ENCODE results near the gene CYFIP2. TPM values are rescaled to one million over a fixed set of nuclear protein-coding genes. Genes with fewer than 3 reads are reported as not detected.
"Not testable (repeated sequence)": the region's sequence is repeated elsewhere in the genome, so short reads cannot be mapped to it uniquely, and the experiment has no call there.

CYFIP2 gene
- total RNA-seq, 1 donor from 2014 or later = 96.8 TPM

DNA sequence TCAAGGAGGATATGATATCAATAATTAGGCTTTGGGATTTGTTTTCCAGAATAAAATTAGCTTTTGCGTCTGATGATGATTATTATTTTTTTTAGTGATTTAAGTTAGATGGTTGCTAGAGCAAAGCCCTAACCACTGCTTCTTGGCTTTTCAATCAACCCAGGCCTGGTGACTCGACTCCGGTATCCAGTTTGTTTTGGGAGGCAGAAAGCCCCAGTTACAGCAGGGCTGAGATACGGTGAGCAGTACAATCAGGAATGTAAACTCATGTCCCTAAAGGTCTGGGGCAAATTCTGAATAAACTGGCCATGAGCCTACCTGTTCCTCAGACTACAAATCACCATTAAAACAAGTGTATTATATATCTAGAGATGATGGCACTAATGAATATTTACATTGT, 24.4 kb upstream of the CYFIP2 start:
- peak; percentile 6 for DNase-seq (ENCODE audit: low read depth)
- Histone ChIP-seq H2AFZ (ENCODE audit: low read depth, low read length) (no peak overlapping the region), H3K9ac (ENCODE audit: low read length) (no peak overlapping the region), H3K4me1 (ENCODE audit: insufficient read depth, low read length) (peaks cover 6% of the 10 kb centered on the region), H3K79me2 (ENCODE audit: insufficient read depth, low read length) (no peaks in the 10 kb centered on the region), H3K36me3 (ENCODE audit: insufficient read depth, low read length) (no peaks in the 10 kb centered on the region), H3K4me3 (ENCODE audit: insufficient read depth, low read depth, low read length) (no peak overlapping the region), H3K27ac (ENCODE audit: low read depth, low read length) (no peak overlapping the region), H3K4me2 (ENCODE audit: low read length) (no peak overlapping the region), H4K20me1 (ENCODE audit: insufficient read depth, low read length) (no peaks in the 10 kb centered on the region), H3K27me3 (ENCODE audit: insufficient read depth, low read length) (no peaks in the 10 kb centered on the region), H3K9me3 (ENCODE audit: insufficient read depth, low read depth, low read length) (no peaks in the 10 kb centered on the region)
- Mint-ChIP-seq H3K9me3 (ENCODE audit: unreplicated experiment) (no peaks in the 10 kb centered on the region), H3K27ac (ENCODE audit: unreplicated experiment) (no peak overlapping the region), H3K27me3 (ENCODE audit: low read depth, unreplicated experiment) (peaks cover 6% of the 10 kb centered on the region), H3K4me3 (ENCODE audit: unreplicated experiment) (no peak overlapping the region), H3K36me3 (ENCODE audit: low read depth, unreplicated experiment) (no peaks in the 10 kb centered on the region), H3K4me1 (ENCODE audit: low read depth, unreplicated experiment) (peaks cover 9% of the 10 kb centered on the region)
- FAIRE-seq = no peak
- no peak for TF ChIP-seq EZH2 (IDR thresholded peaks at IDR 0.05; ENCODE audit: insufficient read depth, low read length)
- TF ChIP-seq, protein P1, sequence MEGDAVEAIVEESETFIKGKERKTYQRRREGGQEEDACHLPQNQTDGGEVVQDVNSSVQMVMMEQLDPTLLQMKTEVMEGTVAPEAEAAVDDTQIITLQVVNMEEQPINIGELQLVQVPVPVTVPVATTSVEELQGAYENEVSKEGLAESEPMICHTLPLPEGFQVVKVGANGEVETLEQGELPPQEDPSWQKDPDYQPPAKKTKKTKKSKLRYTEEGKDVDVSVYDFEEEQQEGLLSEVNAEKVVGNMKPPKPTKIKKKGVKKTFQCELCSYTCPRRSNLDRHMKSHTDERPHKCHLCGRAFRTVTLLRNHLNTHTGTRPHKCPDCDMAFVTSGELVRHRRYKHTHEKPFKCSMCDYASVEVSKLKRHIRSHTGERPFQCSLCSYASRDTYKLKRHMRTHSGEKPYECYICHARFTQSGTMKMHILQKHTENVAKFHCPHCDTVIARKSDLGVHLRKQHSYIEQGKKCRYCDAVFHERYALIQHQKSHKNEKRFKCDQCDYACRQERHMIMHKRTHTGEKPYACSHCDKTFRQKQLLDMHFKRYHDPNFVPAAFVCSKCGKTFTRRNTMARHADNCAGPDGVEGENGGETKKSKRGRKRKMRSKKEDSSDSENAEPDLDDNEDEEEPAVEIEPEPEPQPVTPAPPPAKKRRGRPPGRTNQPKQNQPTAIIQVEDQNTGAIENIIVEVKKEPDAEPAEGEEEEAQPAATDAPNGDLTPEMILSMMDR (IDR thresholded peaks at IDR 0.05; ENCODE audit: insufficient read depth, low read depth, low read length) = no peak

GRCh38 chr5:157244704-157245103, 21.2 kb upstream of the CYFIP2 start:
- H3K79me2 ChIP-seq (ENCODE audit: insufficient read depth, low read length); DNase-seq (ENCODE audit: low read depth); H3K9ac ChIP-seq (ENCODE audit: low read length); H3K4me3 Mint-ChIP-seq (ENCODE audit: unreplicated experiment); H3K4me3 ChIP-seq (ENCODE audit: insufficient read depth, low read depth, low read length); H3K9me3 ChIP-seq (ENCODE audit: insufficient read depth, low read depth, low read length); H3K4me1 Mint-ChIP-seq (ENCODE audit: low read depth, unreplicated experiment); H3K4me1 ChIP-seq (ENCODE audit: insufficient read depth, low read length); H3K27me3 Mint-ChIP-seq (ENCODE audit: low read depth, unreplicated experiment); H3K27ac Mint-ChIP-seq (ENCODE audit: unreplicated experiment); H4K20me1 ChIP-seq (ENCODE audit: insufficient read depth, low read length); H3K9me3 Mint-ChIP-seq (ENCODE audit: unreplicated experiment); H3K27ac ChIP-seq (ENCODE audit: low read depth, low read length); H3K36me3 Mint-ChIP-seq (ENCODE audit: low read depth, unreplicated experiment); H3K36me3 ChIP-seq (ENCODE audit: insufficient read depth, low read length); H3K27me3 ChIP-seq (ENCODE audit: insufficient read depth, low read length); FAIRE-seq; H2AFZ ChIP-seq (ENCODE audit: low read depth, low read length); H3K4me2 ChIP-seq (ENCODE audit: low read length): not testable (repeated sequence)

DNA sequence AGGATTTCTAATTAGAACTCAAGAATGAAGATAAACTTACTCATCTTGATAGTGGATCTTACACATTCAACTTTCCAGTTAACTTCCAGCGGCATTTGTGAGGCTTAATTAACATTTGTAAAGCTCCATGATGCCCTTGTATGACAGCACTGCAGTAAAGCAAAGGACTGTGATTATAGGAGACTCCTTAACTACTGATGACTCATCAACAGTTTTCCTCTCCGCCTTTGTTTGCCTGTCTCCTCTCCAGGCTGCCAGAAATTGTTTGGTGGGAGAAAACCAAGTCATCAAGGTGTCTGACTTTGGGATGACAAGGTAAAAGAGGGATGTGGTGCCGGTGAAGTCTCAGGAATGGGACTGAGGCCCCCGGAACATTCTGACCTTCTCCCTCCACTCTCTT, 20.4 kb upstream of the CYFIP2 start:
- Mint-ChIP-seq H3K27ac (ENCODE audit: unreplicated experiment) (no peak overlapping the region), H3K9me3 (ENCODE audit: unreplicated experiment) (no peaks in the 10 kb centered on the region), H3K4me3 (ENCODE audit: unreplicated experiment) (no peak overlapping the region), H3K36me3 (ENCODE audit: low read depth, unreplicated experiment) (no peaks in the 10 kb centered on the region), H3K4me1 (ENCODE audit: low read depth, unreplicated experiment) (peaks cover 9% of the 10 kb centered on the region), H3K27me3 (ENCODE audit: low read depth, unreplicated experiment) (no peaks in the 10 kb centered on the region)
- no peaks in the 10 kb centered on the region for H3K27me3 ChIP-seq (ENCODE audit: insufficient read depth, low read length)
- H2AFZ ChIP-seq (ENCODE audit: low read depth, low read length) = peak overlapping the region; percentile 22
- no peak overlapping the region for H3K27ac ChIP-seq (ENCODE audit: low read depth, low read length)
- no peak for FAIRE-seq
- peak; percentile 29 for DNase-seq (ENCODE audit: low read depth)
- no peak for TF ChIP-seq EZH2 (IDR thresholded peaks at IDR 0.05; ENCODE audit: insufficient read depth, low read length)
- TF ChIP-seq, protein P1 (IDR thresholded peaks at IDR 0.05; ENCODE audit: insufficient read depth, low read depth, low read length) = no peak
- no peak overlapping the region for H3K9ac ChIP-seq (ENCODE audit: low read length)
- no peak overlapping the region for H3K4me2 ChIP-seq (ENCODE audit: low read length)
- no peaks in the 10 kb centered on the region for H3K36me3 ChIP-seq (ENCODE audit: insufficient read depth, low read length)
- no peak overlapping the region for H3K4me3 ChIP-seq (ENCODE audit: insufficient read depth, low read depth, low read length)
- H4K20me1 ChIP-seq (ENCODE audit: insufficient read depth, low read length) = no peaks in the 10 kb centered on the region
- no peaks in the 10 kb centered on the region for H3K9me3 ChIP-seq (ENCODE audit: insufficient read depth, low read depth, low read length)
- H3K4me1 ChIP-seq (ENCODE audit: insufficient read depth, low read length) = peaks cover 6% of the 10 kb centered on the region
- H3K79me2 ChIP-seq (ENCODE audit: insufficient read depth, low read length) = no peaks in the 10 kb centered on the region
